H1 (cell line): ENCODE data around the gene TTYH2. TPM values are rescaled to one million over a fixed set of nuclear protein-coding genes. Genes with fewer than 3 reads are reported as not detected.

ENCODE experiments used
- CTCF ChIA-PET: fragments of 300-600 bp; sonication (Branson Sonifier 250); formaldehyde crosslinking; loops from one replicate; lab custom pipeline; 2021; ENCODE audit not compliant: partially characterized antibody; lab: Charles Lee
- POLR2A ChIA-PET: fragments of 300-600 bp; sonication (Branson Sonifier 250); formaldehyde crosslinking; loops from one replicate; lab custom pipeline; 2021; ENCODE audit warnings: inconsistent platforms; ENCODE audit not compliant: partially characterized antibody; lab: Charles Lee
- DNase-seq, 2 experiments: peaks; one replicate each; pipeline versions ENCODE4 v3.0.0 to v3.0.0-alpha.2; 2010 to 2022; ENCODE audit warnings: low spot score in 2 of 2, low read depth in 1 of 2, mixed read lengths in 1 of 2
- FAIRE-seq: peaks from 2 replicates; lab custom pipeline; 2011; peaks lifted over from hg19 to GRCh38; lab: Jason Lieb, UNC
- H2AFZ ChIP-seq: 2 replicates; pipeline ENCODE4 v1.8.1; 2012; ENCODE audit warnings: low read length, inconsistent platforms
- H2AK5ac ChIP-seq: 2 replicates; pipeline ENCODE4 v1.6.1; 2013; ENCODE audit warnings: low read depth, low read length
- H2BK120ac ChIP-seq: replicated peaks from 2 replicates; pipeline ENCODE3; 2013; ENCODE audit warnings: low read depth, low read length, inconsistent platforms
- H2BK12ac ChIP-seq: 2 replicates; pipeline ENCODE4 v1.6.1; 2013; ENCODE audit warnings: low read depth, low read length
- H2BK15ac ChIP-seq: 2 replicates; pipeline ENCODE4 v1.6.1; 2013; ENCODE audit warnings: low read length
- H2BK20ac ChIP-seq: 2 replicates; pipeline ENCODE4 v1.6.1; 2013; ENCODE audit warnings: low read length
- H2BK5ac ChIP-seq: 2 replicates; pipeline ENCODE4 v1.6.1; 2013; ENCODE audit warnings: low read depth, low read length
- H3K14ac ChIP-seq: 2 replicates; pipeline ENCODE4 v1.6.1; 2013; ENCODE audit warnings: inconsistent platforms; ENCODE audit not compliant: insufficient read length
- H3K18ac ChIP-seq: 2 replicates; pipeline ENCODE4 v1.6.1; 2013; ENCODE audit warnings: low read length; ENCODE audit errors: extremely low read depth
- H3K23ac ChIP-seq: 2 replicates; pipeline ENCODE4 v1.6.1; 2013; ENCODE audit warnings: inconsistent platforms; ENCODE audit not compliant: insufficient read length
- H3K23me2 ChIP-seq: 2 replicates; pipeline ENCODE4 v1.6.1; 2013; ENCODE audit warnings: low read depth, low read length
- H3K27ac ChIP-seq: 2 replicates; pipeline ENCODE4 v1.6.1; 2011; ENCODE audit warnings: low read depth, low read length, inconsistent platforms
- H3K27me3 ChIP-seq, 4 experiments: replicated peaks in 1 of 4; 1 replicate in 1 of 4; 2 replicates in 3 of 4; pipeline versions ENCODE4 v1.6.1 to v1.8.1; 2011 to 2013; ENCODE audit warnings: low read length in 3 of 4, mild to moderate bottlenecking in 3 of 4, inconsistent platforms in 2 of 4, mixed read lengths in 2 of 4, moderate library complexity in 1 of 4; ENCODE audit not compliant: control insufficient read depth in 3 of 4, insufficient read depth in 3 of 4; ENCODE audit errors: extremely low read depth in 1 of 4
- H3K36me3 ChIP-seq, 4 experiments: 2 replicates each; pipeline versions ENCODE4 v1.6.1 to v1.8.1; 2011 to 2013; ENCODE audit warnings: mild to moderate bottlenecking in 4 of 4, low read length in 3 of 4, moderate library complexity in 2 of 4, control low read depth in 1 of 4, inconsistent platforms in 1 of 4; ENCODE audit not compliant: insufficient read depth in 4 of 4, control insufficient read depth in 2 of 4
- H3K4ac ChIP-seq: replicated peaks from 2 replicates; pipeline ENCODE3; 2013; ENCODE audit warnings: low read length, low read depth, mixed read lengths, inconsistent platforms; ENCODE audit not compliant: insufficient read length
- H3K4me1 ChIP-seq, 4 experiments: replicated peaks in 1 of 4; 1 replicate in 1 of 4; 2 replicates in 3 of 4; pipeline versions ENCODE4 v1.6.1 to v1.8.1; 2011 to 2013; ENCODE audit warnings: low read length in 3 of 4, inconsistent platforms in 2 of 4, mixed read lengths in 1 of 4; ENCODE audit not compliant: insufficient read depth in 4 of 4, control insufficient read depth in 3 of 4
- H3K4me2 ChIP-seq, 2 experiments: 2 replicates each; pipeline versions ENCODE4 v1.6.1 to v1.8.1; 2011 to 2013; ENCODE audit warnings: low read depth in 2 of 2, low read length in 2 of 2, control low read depth in 1 of 2, inconsistent platforms in 1 of 2, mild to moderate bottlenecking in 1 of 2; ENCODE audit not compliant: insufficient read depth in 1 of 2
- H3K4me3 ChIP-seq, 4 experiments: fragments of 200-600, 300-600 bp in 1 of 4; sonication (generic), shearing (Covaris generic), sonication (Bioruptor Twin) in 1 of 4; 2 replicates each; pipeline versions ENCODE4 v1.5.1 to v1.8.1; 2011 to 2016; ENCODE audit warnings: low read length in 4 of 4, low read depth in 3 of 4, control low read depth in 2 of 4, inconsistent platforms in 2 of 4, mild to moderate bottlenecking in 2 of 4, mixed read lengths in 1 of 4, moderate library complexity in 1 of 4; ENCODE audit not compliant: insufficient read depth in 2 of 4; ENCODE audit errors: extremely low read depth in 1 of 4
- H3K56ac ChIP-seq: replicated peaks from 2 replicates; pipeline ENCODE3; 2013; ENCODE audit warnings: low read depth, mild to moderate bottlenecking, mixed read lengths, low read length, inconsistent platforms; ENCODE audit not compliant: insufficient read length
- H3K79me1 ChIP-seq: 2 replicates; pipeline ENCODE4 v1.6.1; 2013; ENCODE audit warnings: low read depth, low read length, control low read depth
- H3K79me2 ChIP-seq, 2 experiments: 2 replicates each; pipeline versions ENCODE4 v1.6.1 to v1.8.1; 2012 to 2013; ENCODE audit warnings: low read length in 2 of 2, mild to moderate bottlenecking in 2 of 2, inconsistent platforms in 1 of 2; ENCODE audit not compliant: insufficient read depth in 2 of 2, control insufficient read depth in 1 of 2
- H3K9ac ChIP-seq, 4 experiments: replicated peaks in 1 of 4; 1 replicate in 1 of 4; 2 replicates in 3 of 4; pipeline versions ENCODE4 v1.6.1 to v1.8.1; 2011 to 2013; ENCODE audit warnings: low read depth in 3 of 4, low read length in 3 of 4, control low read depth in 2 of 4, mild to moderate bottlenecking in 2 of 4, moderate library complexity in 2 of 4, inconsistent platforms in 1 of 4; ENCODE audit errors: extremely low read depth in 1 of 4
- H3K9me3 ChIP-seq, 2 experiments: 2 replicates each; pipeline versions ENCODE4 v1.6.1 to v1.8.1; 2012 to 2013; ENCODE audit warnings: mild to moderate bottlenecking in 2 of 2, moderate library complexity in 2 of 2, control low read depth in 1 of 2, inconsistent platforms in 1 of 2, low read depth in 1 of 2, low read length in 1 of 2, mixed read lengths in 1 of 2; ENCODE audit not compliant: insufficient read depth in 2 of 2
- H4K20me1 ChIP-seq, 2 experiments: replicated peaks in 1 of 2; 2 replicates each; pipeline versions ENCODE3 to v1.8.1; 2011 to 2013; ENCODE audit warnings: inconsistent platforms in 2 of 2, low read length in 2 of 2, mild to moderate bottlenecking in 1 of 2; ENCODE audit not compliant: insufficient read depth in 2 of 2, control insufficient read depth in 1 of 2
- H4K5ac ChIP-seq: 2 replicates; pipeline ENCODE4 v1.6.1; 2013; ENCODE audit warnings: low read length, low read depth, mixed read lengths, inconsistent platforms; ENCODE audit not compliant: insufficient read length
- H4K8ac ChIP-seq: 2 replicates; pipeline ENCODE4 v1.8.0; 2013; ENCODE audit warnings: mild to moderate bottlenecking, moderate library complexity, low read length, inconsistent platforms; ENCODE audit not compliant: insufficient read depth; ENCODE audit errors: extremely low read depth
- H4K91ac ChIP-seq: replicated peaks from 2 replicates; pipeline ENCODE3; 2013; ENCODE audit warnings: low read length, mixed read lengths, inconsistent platforms; ENCODE audit not compliant: insufficient read length
- KDM1A ChIP-seq: fragments of 200-600, 300-600 bp; sonication (generic); IDR thresholded peaks from 2 replicates; pipeline ENCODE4 v1.7.1; 2016; ENCODE audit warnings: mild to moderate bottlenecking, low read length, borderline replicate concordance
- ZNF274 ChIP-seq: IDR thresholded peaks from 2 replicates; pipeline ENCODE4 v1.7.0; 2012; ENCODE audit warnings: low read length, borderline replicate concordance; ENCODE audit errors: extremely low read depth
- WGBS, 2 experiments: shearing (Covaris generic) in 1 of 2; methylation state at CpG; one replicate each; pipeline versions ENCODE4 v1.1.6 to v1.1.7; 2013 to 2015; ENCODE audit warnings: low lambda C conversion rate in 2 of 2, mixed read lengths in 2 of 2, inconsistent platforms in 1 of 2, low coverage in 1 of 2, missing lambda C conversion rate in 1 of 2; ENCODE audit not compliant: insufficient replicate concordance in 2 of 2, insufficient coverage in 1 of 2, insufficient read length in 1 of 2; ENCODE audit errors: extremely low coverage in 1 of 2, missing lambda C conversion rate in 1 of 2; 5-methylcytosine and 5-hydroxymethylcytosine counted together
- polyA plus RNA-seq, 7 experiments: library from polyadenylated mRNA; depleted of rRNA in 3 of 7; stranded (reverse) in 5 of 7; unstranded in 2 of 7; fragments of >200 nt in 5 of 7; fragments of 200-250 nt in 2 of 7; gene quantifications; 1 replicate in 5 of 7; 2 replicates in 1 of 7; 4 replicates in 1 of 7; pipeline versions ENCODE4 v1.2.1 to v1.2.3, GENCODE V29; 2011 to 2013; ENCODE audit warnings: missing spikeins in 2 of 7, mixed read lengths in 2 of 7
- total RNA-seq: library from RNA; stranded (reverse); fragmentation: NEBNext Ultra II Directional; extraction: Animal tissue kit (Norgen Biotek cat#: 25700); gene quantifications from 2 replicates; pipeline ENCODE4 v1.2.1, GENCODE V29; 2021

The TTYH2 gene
- total and polyA plus RNA-seq, 2 of the 8 experiments (the other 6 are each of a cell fraction or from before 2014, with no cell fraction given): 3.2 to 9.2 TPM

DNA sequence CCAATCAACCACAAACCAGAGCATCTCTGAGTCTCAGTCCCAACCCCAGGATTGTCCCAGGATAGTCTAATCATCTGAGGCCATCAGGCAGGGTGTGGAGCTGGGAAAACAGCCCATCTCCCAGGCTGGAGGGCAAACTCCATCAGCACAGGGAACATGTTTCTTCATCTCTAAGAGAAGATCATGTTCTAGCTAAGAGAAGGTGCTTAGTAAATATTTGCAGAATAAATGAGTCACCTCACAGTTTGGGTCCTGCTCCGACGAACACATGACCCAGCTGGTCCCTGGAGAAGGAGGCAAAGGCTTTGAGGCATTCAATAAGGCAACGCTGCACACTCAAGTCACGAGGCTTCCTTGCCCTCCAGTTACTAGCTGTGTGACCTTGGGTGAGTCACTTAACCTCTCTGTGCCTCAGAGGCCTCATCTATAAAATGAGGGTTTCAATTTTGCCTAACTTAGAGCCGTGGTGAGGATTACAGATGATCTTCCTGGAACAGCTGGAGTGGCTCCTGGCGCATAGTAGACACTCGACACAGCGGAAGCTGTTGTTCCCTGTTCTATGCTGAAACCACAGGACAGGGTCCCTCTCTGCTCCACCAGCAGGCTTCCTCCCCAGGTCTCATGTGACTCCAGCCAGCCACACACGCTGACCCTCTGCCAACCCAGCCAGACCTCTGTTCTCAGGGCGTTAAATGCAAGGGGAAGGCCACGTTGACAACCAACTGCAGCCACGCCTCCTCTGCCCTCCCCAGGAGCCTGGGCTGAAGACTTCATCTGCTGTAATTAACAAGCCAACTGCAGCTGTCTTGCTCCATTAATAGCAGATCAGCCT, 20.2 kb upstream of the TTYH2 start:
- no peak overlapping the region for H2AFZ ChIP-seq
- DNase-seq: no peak
- POLR2A ChIA-PET: interaction anchor here (7.4 kb wide), 1 partner anchor 12 kb away, joined by 55 read pairs; the partner anchor contains the start of gene RPL38
- H4K91ac ChIP-seq: no peak overlapping the region
- no peaks in the 10 kb centered on the region for H3K79me1 ChIP-seq
- H3K18ac ChIP-seq: no peak overlapping the region
- H3K9me3 ChIP-seq: no peaks in the 10 kb centered on the region
- no peaks in the 10 kb centered on the region for H3K79me2 ChIP-seq
- no peak overlapping the region for H3K9ac ChIP-seq
- no peak overlapping the region for H3K4ac ChIP-seq
- no peaks in the 10 kb centered on the region for H4K20me1 ChIP-seq
- TF ChIP-seq KDM1A: peak; percentile 65; the same call in 1 of the 2 replicates
- TF ChIP-seq ZNF274: no peak
- TF ChIP-seq, all 59 proteins: peak for 1
- Histone ChIP-seq H3K14ac (no peak overlapping the region), H3K27me3 (no peaks in the 10 kb centered on the region), H3K4me3 (no peak overlapping the region), H3K4me1 (no peaks in the 10 kb centered on the region; a peak in 1 of 7 replicates), H3K56ac (no peak overlapping the region), H3K36me3 (no peaks in the 10 kb centered on the region), H2BK15ac (no peak overlapping the region), H2BK12ac (no peak overlapping the region), H3K23me2 (no peaks in the 10 kb centered on the region), H3K23ac (no peak overlapping the region), H3K4me2 (no peak overlapping the region), H4K8ac (no peak overlapping the region), H2BK20ac (no peak overlapping the region), H4K5ac (no peak overlapping the region), H2BK120ac (no peak overlapping the region), H2AK5ac (no peak overlapping the region), H2BK5ac (no peak overlapping the region), H3K27ac (no peak overlapping the region)
- CTCF ChIA-PET: interaction anchor here (0.8 to 2.6 kb wide), 4 partner anchors 8 to 135 kb away, joined by 3 to 12 read pairs (median 5); no protein-coding TSS in a partner anchor
- 82% methylated on average over 12 of the region's 12 CpGs; no CpG with 5 or more reads in 1 of the 2 experiments for WGBS, 2 experiments
- FAIRE-seq: no peak
